Neural progenitor cell (in vitro differentiated cells): ENCODE results near the gene ZBTB20. TPM values are rescaled to one million over a fixed set of nuclear protein-coding genes. Genes with fewer than 3 reads are reported as not detected.

Source experiments
- DNase-seq: peaks from one replicate; pipeline ENCODE4 v3.0.0-alpha.2; 2016; ENCODE audit warnings: low spot score
- H2AFZ ChIP-seq: fragments of 200-600 bp; sonication (generic); replicated peaks from 2 replicates; pipeline ENCODE4 v1.6.1; 2016; ENCODE audit warnings: antibody characterized with exemption
- H3F3A ChIP-seq: fragments of 200-600 bp; sonication (generic); 2 replicates; pipeline ENCODE4 v1.6.1; 2016; ENCODE audit warnings: antibody characterized with exemption, low read depth
- H3K27ac ChIP-seq: fragments of 200-600 bp; sonication (generic); 2 replicates; pipeline ENCODE4 v1.5.1; 2016; ENCODE audit warnings: mild to moderate bottlenecking
- H3K27me3 ChIP-seq: fragments of 200-600 bp; sonication (generic); 2 replicates; pipeline ENCODE4 v1.6.1; 2016; ENCODE audit warnings: mild to moderate bottlenecking, moderate library complexity
- H3K36me3 ChIP-seq: fragments of 200-600 bp; sonication (generic); 2 replicates; pipeline ENCODE4 v1.5.1; 2016
- H3K4me1 ChIP-seq: fragments of 200-600 bp; sonication (generic); 2 replicates; pipeline ENCODE4 v1.6.1; 2016; ENCODE audit warnings: mixed run types
- H3K4me2 ChIP-seq: fragments of 200-600 bp; sonication (generic); 2 replicates; pipeline ENCODE4 v1.6.1; 2016
- H3K4me3 ChIP-seq: fragments of 200-600 bp; sonication (generic); 2 replicates; pipeline ENCODE4 v1.5.1; 2016
- H3K79me2 ChIP-seq: fragments of 200-600 bp; sonication (generic); 2 replicates; pipeline ENCODE4 v1.6.1; 2016; ENCODE audit warnings: low read depth
- H3K9ac ChIP-seq: fragments of 200-600 bp; sonication (generic); 2 replicates; pipeline ENCODE4 v1.6.1; 2016
- H3K9me3 ChIP-seq: fragments of 200-600 bp; sonication (generic); 2 replicates; pipeline ENCODE4 v1.5.1; 2016; ENCODE audit warnings: low read depth
- H4K20me1 ChIP-seq: fragments of 200-600 bp; sonication (generic); 2 replicates; pipeline ENCODE4 v1.6.1; 2016; ENCODE audit warnings: low read depth
- H3K27ac Mint-ChIP-seq: 3 replicates; pipeline ENCODE4 v1.8.0; 2021; ENCODE audit warnings: mixed read lengths
- H3K27me3 Mint-ChIP-seq: 2 replicates; pipeline ENCODE4 v1.8.0; 2022; ENCODE audit warnings: low read depth, mild to moderate bottlenecking, inconsistent platforms, moderate library complexity, mixed read lengths; ENCODE audit not compliant: insufficient read depth
- H3K36me3 Mint-ChIP-seq: 3 replicates; pipeline ENCODE4 v1.8.0; 2021; ENCODE audit warnings: mixed read lengths
- H3K4me1 Mint-ChIP-seq: 3 replicates; pipeline ENCODE4 v1.8.0; 2021; ENCODE audit warnings: mixed read lengths
- H3K4me3 Mint-ChIP-seq: 3 replicates; pipeline ENCODE4 v1.8.0; 2021; ENCODE audit warnings: mild to moderate bottlenecking, moderate library complexity, mixed read lengths
- H3K9me3 Mint-ChIP-seq: 3 replicates; pipeline ENCODE4 v1.8.0; 2020; ENCODE audit warnings: mixed read lengths
- CTCF ChIP-seq: fragments of 200-600 bp; sonication (generic); IDR thresholded peaks from 2 replicates; pipeline ENCODE4 v1.5.1; 2017; ENCODE audit warnings: antibody characterized with exemption, mild to moderate bottlenecking
- EZH2 ChIP-seq: fragments of 200-600 bp; sonication (generic); IDR thresholded peaks from 2 replicates; pipeline ENCODE4 v1.6.1; 2017; ENCODE audit warnings: antibody characterized with exemption, mild to moderate bottlenecking, moderate library complexity
- EZH2phosphoT487 ChIP-seq: fragments of 200-600 bp; sonication (generic); IDR thresholded peaks from 2 replicates; pipeline ENCODE4 v1.6.1; 2017; ENCODE audit warnings: antibody characterized with exemption
- total RNA-seq: library from RNA; depleted of rRNA; stranded (reverse); fragments of >200 nt; gene quantifications from 2 replicates; pipeline ENCODE4 v1.2.3, GENCODE V29; 2015; ENCODE audit warnings: low replicate concordance

ZBTB20 gene
- total RNA-seq, 1 donor from 2014 or later = 1.9 TPM

GRCh38 chr3:114307222-114307830, 839.8 kb downstream of the ZBTB20 start:
- Mint-ChIP-seq H3K36me3 (no peaks in the 10 kb centered on the region), H3K27me3 (peaks cover 5% of the 10 kb centered on the region), H3K27ac (peak overlapping the region; percentile 7), H3K4me3 (no peak overlapping the region), H3K4me1 (no peaks in the 10 kb centered on the region), H3K9me3 (no peaks in the 10 kb centered on the region)
- DNase-seq = no peak
- Histone ChIP-seq H3K9ac (no peak overlapping the region), H3K27me3 (no peaks in the 10 kb centered on the region), H3K4me2 (no peak overlapping the region), H4K20me1 (no peaks in the 10 kb centered on the region), H2AFZ (peak overlapping the region; percentile 4), H3F3A (no peaks in the 10 kb centered on the region), H3K4me3 (no peak overlapping the region), H3K9me3 (no peaks in the 10 kb centered on the region), H3K27ac (no peak overlapping the region), H3K4me1 (peaks cover 4% of the 10 kb centered on the region), H3K36me3 (no peaks in the 10 kb centered on the region), H3K79me2 (no peaks in the 10 kb centered on the region)
- TF ChIP-seq CTCF = no peak

GRCh38 chr3:114299941-114300624, 847.0 kb downstream of the ZBTB20 start:
- no peaks in the 10 kb centered on the region for H3K36me3 ChIP-seq
- peaks cover 4% of the 10 kb centered on the region for H3K27me3 Mint-ChIP-seq

GRCh38 chr3:114299421-114299820, 847.7 kb downstream of the ZBTB20 start:
- H3K9me3 Mint-ChIP-seq = no peaks in the 10 kb centered on the region
- H4K20me1 ChIP-seq = no peaks in the 10 kb centered on the region
- no peak overlapping the region for H3K9ac ChIP-seq
- no peak overlapping the region for H3K4me3 ChIP-seq
- H3K4me3 Mint-ChIP-seq = no peak overlapping the region
- DNase-seq = peak; percentile 52
- no peaks in the 10 kb centered on the region for H3K4me1 ChIP-seq
- no peaks in the 10 kb centered on the region for H3K36me3 Mint-ChIP-seq
- H3K4me1 Mint-ChIP-seq = no peaks in the 10 kb centered on the region
- H2AFZ ChIP-seq = no peak overlapping the region
- H3K27me3 Mint-ChIP-seq = peaks cover 4% of the 10 kb centered on the region
- no peak overlapping the region for H3K4me2 ChIP-seq
- H3K36me3 ChIP-seq = no peaks in the 10 kb centered on the region
- no peaks in the 10 kb centered on the region for H3F3A ChIP-seq
- no peaks in the 10 kb centered on the region for H3K9me3 ChIP-seq
- no peak overlapping the region for H3K27ac Mint-ChIP-seq
- H3K79me2 ChIP-seq = no peaks in the 10 kb centered on the region
- H3K27me3 ChIP-seq = no peaks in the 10 kb centered on the region
- no peak overlapping the region for H3K27ac ChIP-seq
- peak; percentile 45 for TF ChIP-seq CTCF
- TF ChIP-seq EZH2phosphoT487 = no peak

More at GRCh38 chr3:114299941-114300624, 847.0 kb downstream of the ZBTB20 start:
- H2AFZ ChIP-seq = no peak overlapping the region
- H3K27ac ChIP-seq = no peak overlapping the region
- no peak overlapping the region for H3K4me3 ChIP-seq
- H3K9ac ChIP-seq = no peak overlapping the region
- TF ChIP-seq CTCF = no peak
- TF ChIP-seq EZH2phosphoT487 = no peak
- no peak for TF ChIP-seq EZH2
- Mint-ChIP-seq H3K27ac (no peak overlapping the region), H3K4me3 (no peak overlapping the region), H3K9me3 (no peaks in the 10 kb centered on the region), H3K36me3 (no peaks in the 10 kb centered on the region), H3K4me1 (no peaks in the 10 kb centered on the region)
- no peaks in the 10 kb centered on the region for H3K79me2 ChIP-seq
- H4K20me1 ChIP-seq = no peaks in the 10 kb centered on the region
- no peaks in the 10 kb centered on the region for H3K9me3 ChIP-seq
- H3K4me2 ChIP-seq = no peak overlapping the region
- no peak for DNase-seq
- H3F3A ChIP-seq = no peaks in the 10 kb centered on the region
- no peaks in the 10 kb centered on the region for H3K4me1 ChIP-seq
- H3K27me3 ChIP-seq = no peaks in the 10 kb centered on the region
